ENCODE results near the gene CD3E.

CD3E gene

GRCh38 chr11:118276422-118276821 lies 28.1 kb upstream of the CD3E start:
- Histone ChIP-seq H3K4me3 (ENCODE audit: low read length) (no peak overlapping the region), H3K27ac (ENCODE audit: low read length) (no peak overlapping the region), H3K4me1 (ENCODE audit: low read length) (peaks cover 14% of the 10 kb centered on the region)

GRCh38 chr11:118277312-118277711 lies 27.2 kb upstream of the CD3E start:
- no peak overlapping the region for H3K9ac ChIP-seq (ENCODE audit: low read length)
- H3K9me3 ChIP-seq (replicated peaks; ENCODE audit: insufficient read depth, low read length), result no peaks in the 10 kb centered on the region
- no peaks in the 10 kb centered on the region for H3K9me2 ChIP-seq (replicated peaks; ENCODE audit: insufficient read depth, low read length)
- H3K4me2 ChIP-seq (ENCODE audit: low read depth, low read length), result no peak overlapping the region
- H3K36me3 ChIP-seq (replicated peaks; ENCODE audit: insufficient read depth, low read length), result no peaks in the 10 kb centered on the region
- H3K4me3 ChIP-seq (ENCODE audit: low read length), result no peak overlapping the region
- no peak overlapping the region for H3K27ac ChIP-seq (ENCODE audit: low read length)
- no peaks in the 10 kb centered on the region for H3K79me2 ChIP-seq (ENCODE audit: low read length)
- H3F3A ChIP-seq (ENCODE audit: insufficient read depth, low read length), result 0 out of 2 replicates have a peak, but pooled peaks cover 3% of the 10 kb centered on the region
- DNase-seq, result no peak
- peak overlapping the region; percentile 11; the same call in 1 of the 2 replicates for H2AFZ ChIP-seq (ENCODE audit: low read length)
- peaks cover 16% of the 10 kb centered on the region for H3K4me1 ChIP-seq (ENCODE audit: low read length)
- TF ChIP-seq EZH2phosphoT487 (IDR thresholded peaks at IDR 0.05; ENCODE audit: low read length), result no peak
- no peak for TF ChIP-seq CTCF (IDR thresholded peaks at IDR 0.05; ENCODE audit: low read length)
- TF ChIP-seq EZH2 (optimal IDR thresholded peaks at IDR 0.05; ENCODE audit: low read depth, low read length), result no peak
- no peaks in the 10 kb centered on the region for H3K27me3 ChIP-seq (replicated peaks; ENCODE audit: insufficient read depth, low read length)
- no peaks in the 10 kb centered on the region for H4K20me1 ChIP-seq (ENCODE audit: insufficient read depth, low read length)

More at GRCh38 chr11:118276422-118276821, 28.1 kb upstream of the CD3E start:
- Histone ChIP-seq H3K79me2 (ENCODE audit: low read length) (no peaks in the 10 kb centered on the region), H3K27me3 (replicated peaks; ENCODE audit: insufficient read depth, low read length) (no peaks in the 10 kb centered on the region), H3K9me2 (replicated peaks; ENCODE audit: insufficient read depth, low read length) (no peaks in the 10 kb centered on the region), H3K9ac (ENCODE audit: low read length) (no peak overlapping the region), H3K9me3 (replicated peaks; ENCODE audit: insufficient read depth, low read length) (no peaks in the 10 kb centered on the region), H2AFZ (ENCODE audit: low read length) (no peak overlapping the region), H4K20me1 (ENCODE audit: insufficient read depth, low read length) (no peaks in the 10 kb centered on the region), H3K4me2 (ENCODE audit: low read depth, low read length) (no peak overlapping the region), H3F3A (ENCODE audit: insufficient read depth, low read length) (0 out of 2 replicates have a peak, but pooled peaks cover 3% of the 10 kb centered on the region), H3K36me3 (replicated peaks; ENCODE audit: insufficient read depth, low read length) (no peaks in the 10 kb centered on the region)
- no peak for TF ChIP-seq EZH2phosphoT487 (IDR thresholded peaks at IDR 0.05; ENCODE audit: low read length)
- no peak for TF ChIP-seq EZH2 (optimal IDR thresholded peaks at IDR 0.05; ENCODE audit: low read depth, low read length)
- TF ChIP-seq CTCF (IDR thresholded peaks at IDR 0.05; ENCODE audit: low read length), result no peak
- no peak for DNase-seq

GRCh38 chr11:118281284-118281683 lies 23.2 kb upstream of the CD3E start:
- peak; percentile 40 for DNase-seq
- Histone ChIP-seq H2AFZ (ENCODE audit: low read length) (no peak overlapping the region), H3K36me3 (replicated peaks; ENCODE audit: insufficient read depth, low read length) (no peaks in the 10 kb centered on the region), H3K4me2 (ENCODE audit: low read depth, low read length) (0 out of 2 replicates have a peak overlapping the region, but pooled peaks have one; percentile 16), H4K20me1 (ENCODE audit: insufficient read depth, low read length) (no peaks in the 10 kb centered on the region), H3K79me2 (ENCODE audit: low read length) (no peaks in the 10 kb centered on the region), H3K9me2 (replicated peaks; ENCODE audit: insufficient read depth, low read length) (no peaks in the 10 kb centered on the region), H3K4me1 (ENCODE audit: low read length) (peaks cover 16% of the 10 kb centered on the region), H3K4me3 (ENCODE audit: low read length) (no peak overlapping the region), H3K27ac (ENCODE audit: low read length) (no peak overlapping the region), H3K27me3 (replicated peaks; ENCODE audit: insufficient read depth, low read length) (no peaks in the 10 kb centered on the region), H3F3A (ENCODE audit: insufficient read depth, low read length) (0 out of 2 replicates have a peak, but pooled peaks cover 3% of the 10 kb centered on the region), H3K9ac (ENCODE audit: low read length) (no peak overlapping the region), H3K9me3 (replicated peaks; ENCODE audit: insufficient read depth, low read length) (no peaks in the 10 kb centered on the region)
- no peak for TF ChIP-seq EZH2 (optimal IDR thresholded peaks at IDR 0.05; ENCODE audit: low read depth, low read length)
- no peak for TF ChIP-seq EZH2phosphoT487 (IDR thresholded peaks at IDR 0.05; ENCODE audit: low read length)
- no peak for TF ChIP-seq CTCF (IDR thresholded peaks at IDR 0.05; ENCODE audit: low read length)
